ENCODE measurements around the gene KRTAP12-3.

KRTAP12-3 gene

GRCh38 chr21:44704636-44705001, 46.9 kb downstream of the KRTAP12-3 start:
- H2BK12ac ChIP-seq (ENCODE audit: low read length) = no peak overlapping the region
- H2AFZ ChIP-seq (ENCODE audit: low read length) = no peak overlapping the region
- no peak overlapping the region for H2BK120ac ChIP-seq (ENCODE audit: low read depth, low read length)
- no peaks in the 10 kb centered on the region for H3K36me3 ChIP-seq (replicated peaks in 1 of 2; ENCODE audit: control insufficient read depth in 2 of 2, insufficient read depth in 2 of 2, low read length in 2 of 2)
- no peak overlapping the region for H2BK15ac ChIP-seq (ENCODE audit: low read length)
- H3K4me1 ChIP-seq (ENCODE audit: control insufficient read depth in 2 of 2, insufficient read depth in 1 of 2, low read depth in 1 of 2, low read length in 2 of 2) = peaks cover 16 to 26% of the 10 kb centered on the region in 2 donors
- no peak overlapping the region for H3K18ac ChIP-seq (ENCODE audit: low read length)
- H2BK5ac ChIP-seq (ENCODE audit: low read length) = no peak overlapping the region
- H2AK5ac ChIP-seq (ENCODE audit: low read depth, low read length) = no peak overlapping the region
- peaks cover 0 to 6% of the 10 kb centered on the region in 2 donors for H3K9me3 ChIP-seq (replicated peaks in 1 of 2; ENCODE audit: control insufficient read depth in 2 of 2, insufficient read depth in 1 of 2, low read depth in 1 of 2, low read length in 2 of 2)
- no peak overlapping the region for H3K4me3 ChIP-seq (ENCODE audit: low read length in 2 of 2)
- no peak for DNase-seq (ENCODE audit: low spot score)
- no peak overlapping the region for H4K8ac ChIP-seq (ENCODE audit: low read depth, low read length)
- no CpG with 5 or more reads among the region's 13 CpGs for WGBS, 2 donors (ENCODE audit: extremely low coverage in 2 of 2, insufficient read length in 2 of 2, insufficient replicate concordance in 1 of 2)
- H3K79me1 ChIP-seq (ENCODE audit: low read depth, low read length) = peaks cover 3% of the 10 kb centered on the region
- H3K27me3 ChIP-seq (ENCODE audit: control insufficient read depth in 3 of 3, insufficient read depth in 3 of 3, low read depth in 1 of 3, low read length in 3 of 3) = peaks cover 35 to 87% (median 51%) of the 10 kb centered on the region in 3 experiments
- no peak overlapping the region for H3K4ac ChIP-seq (ENCODE audit: low read length)
- no peak overlapping the region for H3K9ac ChIP-seq (ENCODE audit: low read depth, low read length, poor library complexity)
- H4K91ac ChIP-seq (ENCODE audit: low read depth, low read length, poor library complexity) = no peak overlapping the region
- H3K27ac ChIP-seq (replicated peaks; ENCODE audit: low read length) = no peak overlapping the region
- H3K23ac ChIP-seq (ENCODE audit: low read depth, low read length, poor library complexity) = no peak overlapping the region
- no peak overlapping the region for H3K14ac ChIP-seq (ENCODE audit: low read length)
- no peak overlapping the region for H3K4me2 ChIP-seq (ENCODE audit: insufficient read depth, low read length, poor library complexity, severe bottlenecking)

GRCh38 chr21:44706026-44706705, 48.4 kb downstream of the KRTAP12-3 start:
- Histone ChIP-seq H3K18ac (ENCODE audit: low read length) (peak overlapping the region; percentile 96), H2BK12ac (ENCODE audit: low read length) (peak overlapping the region; percentile 95), H4K91ac (ENCODE audit: low read depth, low read length, poor library complexity) (no peak overlapping the region), H2AFZ (ENCODE audit: low read length) (no peak overlapping the region), H2AK5ac (ENCODE audit: low read depth, low read length) (peak overlapping the region; percentile 90), H3K79me1 (ENCODE audit: low read depth, low read length) (peaks cover 3% of the 10 kb centered on the region), H2BK5ac (ENCODE audit: low read length) (no peak overlapping the region), H2BK120ac (ENCODE audit: low read depth, low read length) (peak overlapping the region; percentile 72), H4K8ac (ENCODE audit: low read depth, low read length) (no peak overlapping the region), H3K27me3 (ENCODE audit: control insufficient read depth in 3 of 3, insufficient read depth in 3 of 3, low read depth in 1 of 3, low read length in 3 of 3) (peaks cover 49 to 87% (median 66%) of the 10 kb centered on the region in 3 experiments), H3K4me2 (ENCODE audit: insufficient read depth, low read length, poor library complexity, severe bottlenecking) (peak overlapping the region; percentile 23), H3K9ac (ENCODE audit: low read depth, low read length, poor library complexity) (peak overlapping the region; percentile 81), H3K4me3 (ENCODE audit: low read length in 2 of 2) (peak overlapping the region in 1 of 2 donors; percentile 73), H3K9me3 (replicated peaks in 1 of 2; ENCODE audit: control insufficient read depth in 2 of 2, insufficient read depth in 1 of 2, low read depth in 1 of 2, low read length in 2 of 2) (peaks cover 0 to 6% of the 10 kb centered on the region in 2 donors), H3K36me3 (replicated peaks in 1 of 2; ENCODE audit: control insufficient read depth in 2 of 2, insufficient read depth in 2 of 2, low read length in 2 of 2) (no peaks in the 10 kb centered on the region), H3K4ac (ENCODE audit: low read length) (peak overlapping the region; percentile 38), H3K23ac (ENCODE audit: low read depth, low read length, poor library complexity) (peak overlapping the region; percentile 99), H3K14ac (ENCODE audit: low read length) (peak overlapping the region; percentile 39), H2BK15ac (ENCODE audit: low read length) (peak overlapping the region; percentile 58), H3K4me1 (ENCODE audit: control insufficient read depth in 2 of 2, insufficient read depth in 1 of 2, low read depth in 1 of 2, low read length in 2 of 2) (peaks cover 10 to 26% of the 10 kb centered on the region in 2 donors), H3K27ac (replicated peaks; ENCODE audit: low read length) (no peak overlapping the region)
- no CpG with 5 or more reads among the region's 54 CpGs for WGBS, 2 donors (ENCODE audit: extremely low coverage in 2 of 2, insufficient read length in 2 of 2, insufficient replicate concordance in 1 of 2)
- no peak for DNase-seq (ENCODE audit: low spot score)

DNA sequence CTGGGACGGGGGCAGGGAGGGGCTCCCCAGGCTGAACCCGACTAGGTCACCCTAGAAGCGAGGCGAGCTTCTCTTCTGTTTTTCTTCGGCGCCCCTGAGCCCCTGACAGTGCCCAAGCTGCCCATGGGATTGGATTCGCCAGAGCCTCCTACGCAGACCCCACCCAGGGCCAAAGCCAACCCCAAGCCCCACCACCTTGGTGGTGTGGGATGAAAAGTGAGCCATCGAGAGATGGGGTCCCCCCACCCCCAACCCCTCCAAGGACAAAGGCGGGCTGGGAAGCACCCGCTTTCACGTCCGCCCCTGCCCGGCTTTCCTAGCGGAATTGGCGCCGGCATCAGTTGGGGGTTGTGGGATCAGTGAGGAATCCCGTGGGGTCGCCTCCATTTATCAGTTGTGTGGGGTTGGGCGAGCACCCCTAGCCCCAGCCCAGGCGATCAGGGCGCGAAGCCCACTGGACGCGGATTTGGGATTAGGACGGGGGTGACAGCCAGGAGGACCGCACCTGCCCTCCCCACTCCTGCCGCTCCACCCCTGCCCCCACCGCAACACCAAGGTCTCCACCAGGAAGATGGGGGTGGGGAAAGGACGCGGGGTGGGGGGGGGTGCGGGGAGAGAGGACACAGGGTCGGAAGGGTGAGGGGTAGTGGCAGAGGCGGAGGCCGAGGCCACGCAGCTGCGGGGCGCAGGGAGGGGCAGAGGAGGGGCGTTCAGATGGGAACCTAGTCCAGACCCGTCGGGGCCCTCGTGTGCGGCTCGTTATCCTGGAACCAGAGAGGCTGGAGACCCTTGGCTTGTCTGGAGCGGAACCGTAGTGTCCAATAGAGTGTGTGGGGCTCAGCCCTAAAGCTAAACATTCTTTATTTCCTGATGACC, 49.2 kb downstream of the KRTAP12-3 start:
- Histone ChIP-seq H3K4ac (ENCODE audit: low read length) (peak overlapping the region; percentile 38), H2AK5ac (ENCODE audit: low read depth, low read length) (peak overlapping the region; percentile 90), H3K27ac (replicated peaks; ENCODE audit: low read length) (no peak overlapping the region), H2BK120ac (ENCODE audit: low read depth, low read length) (peak overlapping the region; percentile 72), H2BK5ac (ENCODE audit: low read length) (no peak overlapping the region), H3K4me1 (ENCODE audit: control insufficient read depth in 2 of 2, insufficient read depth in 1 of 2, low read depth in 1 of 2, low read length in 2 of 2) (peaks cover 10 to 28% of the 10 kb centered on the region in 2 donors), H3K18ac (ENCODE audit: low read length) (peak overlapping the region; percentile 96), H2BK12ac (ENCODE audit: low read length) (no peak overlapping the region), H3K27me3 (ENCODE audit: control insufficient read depth in 3 of 3, insufficient read depth in 3 of 3, low read depth in 1 of 3, low read length in 3 of 3) (peaks cover 56 to 90% (median 74%) of the 10 kb centered on the region in 3 experiments), H3K14ac (ENCODE audit: low read length) (peak overlapping the region; percentile 89), H3K4me2 (ENCODE audit: insufficient read depth, low read length, poor library complexity, severe bottlenecking) (no peak overlapping the region), H4K8ac (ENCODE audit: low read depth, low read length) (no peak overlapping the region), H2AFZ (ENCODE audit: low read length) (no peak overlapping the region), H3K9ac (ENCODE audit: low read depth, low read length, poor library complexity) (no peak overlapping the region), H4K91ac (ENCODE audit: low read depth, low read length, poor library complexity) (no peak overlapping the region), H3K79me1 (ENCODE audit: low read depth, low read length) (peaks cover 3% of the 10 kb centered on the region), H2BK15ac (ENCODE audit: low read length) (peak overlapping the region; percentile 58), H3K36me3 (replicated peaks in 1 of 2; ENCODE audit: control insufficient read depth in 2 of 2, insufficient read depth in 2 of 2, low read length in 2 of 2) (no peaks in the 10 kb centered on the region), H3K9me3 (replicated peaks in 1 of 2; ENCODE audit: control insufficient read depth in 2 of 2, insufficient read depth in 1 of 2, low read depth in 1 of 2, low read length in 2 of 2) (peaks cover 0 to 6% of the 10 kb centered on the region in 2 donors), H3K23ac (ENCODE audit: low read depth, low read length, poor library complexity) (peak overlapping the region; percentile 99), H3K4me3 (ENCODE audit: low read length in 2 of 2) (no peak overlapping the region)
- WGBS, 2 donors (ENCODE audit: extremely low coverage in 2 of 2, insufficient read length in 2 of 2, insufficient replicate concordance in 1 of 2) = no CpG with 5 or more reads among the region's 46 CpGs
- no peak for DNase-seq (ENCODE audit: low spot score)
